Smooth muscle cell (in vitro differentiated cells): Measurements from ENCODE around the gene ILK. TPM values are rescaled to one million over a fixed set of nuclear protein-coding genes. Genes with fewer than 3 reads are reported as not detected.
A peak's percentile ranks its signal among the peaks of the same experiment; 100 is the strongest.

Experiments
- DNase-seq: peaks from one replicate; lab custom pipeline; 2025; ENCODE audit not compliant: unreplicated experiment; lab: John Stamatoyannopoulos, UW
- H2AFZ ChIP-seq: fragments of 200-600 bp; sonication (generic); 2 replicates; pipeline ENCODE4 v1.6.0; 2016; ENCODE audit warnings: antibody characterized with exemption, low read depth, mild to moderate bottlenecking
- H3F3A ChIP-seq: fragments of 200-600 bp; sonication (generic); 2 replicates; pipeline ENCODE4 v1.6.0; 2017; ENCODE audit warnings: antibody characterized with exemption, low read depth
- H3K27ac ChIP-seq: fragments of 200-600 bp; sonication (generic); 2 replicates; pipeline ENCODE4 v1.5.1; 2016; ENCODE audit warnings: low read depth, mild to moderate bottlenecking
- H3K27me3 ChIP-seq: fragments of 200-600 bp; sonication (generic); 2 replicates; pipeline ENCODE4 v1.6.1; 2016; ENCODE audit warnings: low read depth, mild to moderate bottlenecking
- H3K36me3 ChIP-seq: fragments of 200-600 bp; sonication (generic); 2 replicates; pipeline ENCODE4 v1.5.1; 2016; ENCODE audit warnings: low read depth
- H3K4me1 ChIP-seq: fragments of 200-600 bp; sonication (generic); 2 replicates; pipeline ENCODE4 v1.5.1; 2016; ENCODE audit warnings: low read depth
- H3K4me2 ChIP-seq: fragments of 200-600 bp; sonication (generic); 2 replicates; pipeline ENCODE4 v1.6.0; 2016; ENCODE audit warnings: mild to moderate bottlenecking
- H3K4me3 ChIP-seq: fragments of 200-600 bp; sonication (generic); 2 replicates; pipeline ENCODE4 v1.5.1; 2016; ENCODE audit warnings: mild to moderate bottlenecking
- H3K79me2 ChIP-seq: fragments of 200-600 bp; sonication (generic); 2 replicates; pipeline ENCODE4 v1.6.0; 2016; ENCODE audit warnings: low read depth, mild to moderate bottlenecking
- H3K9ac ChIP-seq: fragments of 200-600 bp; sonication (generic); 2 replicates; pipeline ENCODE4 v1.6.0; 2016; ENCODE audit warnings: low read depth
- H3K9me3 ChIP-seq: fragments of 200-600 bp; sonication (generic); replicated peaks from 2 replicates; pipeline ENCODE4 v1.5.1; 2016; ENCODE audit warnings: low read depth
- H4K20me1 ChIP-seq: fragments of 200-600 bp; sonication (generic); 2 replicates; pipeline ENCODE4 v1.6.0; 2016; ENCODE audit warnings: low read depth
- WGBS: methylation state at CpG from one replicate; pipeline ENCODE4 v1.1.7; 2016; ENCODE audit warnings: low lambda C conversion rate; 5-methylcytosine and 5-hydroxymethylcytosine counted together
- polyA plus RNA-seq: library from polyadenylated mRNA; unstranded; fragments of >200 nt; fragmentation: Nextera tagmentation; extraction: Ambion mirVana; gene quantifications from 2 replicates; pipeline ENCODE4 v1.2.1, GENCODE V29; 2016
- total RNA-seq: library from RNA; depleted of rRNA; stranded (reverse); fragments of >200 nt; gene quantifications from 2 replicates; pipeline ENCODE4 v1.2.3, GENCODE V29; 2014
- TF ChIP-seq, protein P1 (sequence below): fragments of 200-600 bp; sonication (generic); IDR thresholded peaks from 2 replicates; pipeline ENCODE4 v1.5.1; 2017; ENCODE audit warnings: borderline replicate concordance, mild to moderate bottlenecking, antibody characterized with exemption; ENCODE audit not compliant: insufficient read depth, poor library complexity, severe bottlenecking

Gene ILK
- total and polyA plus RNA-seq, 2 experiments from 2014 or later: 138 to 236 TPM

- Histone ChIP-seq H3K9me3 (no peaks in the 10 kb centered on the region), H3K4me3 (no peak overlapping the region), H3F3A (peaks cover 15% of the 10 kb centered on the region), H3K4me1 (peaks cover 21% of the 10 kb centered on the region), H3K36me3 (peaks cover 5% of the 10 kb centered on the region), H3K9ac (no peak overlapping the region), H3K79me2 (peaks cover 67% of the 10 kb centered on the region), H3K4me2 (no peak overlapping the region), H4K20me1 (peaks cover 20% of the 10 kb centered on the region), H3K27me3 (no peaks in the 10 kb centered on the region), H2AFZ (no peak overlapping the region), H3K27ac (no peak overlapping the region)
- TF ChIP-seq, protein P1, sequence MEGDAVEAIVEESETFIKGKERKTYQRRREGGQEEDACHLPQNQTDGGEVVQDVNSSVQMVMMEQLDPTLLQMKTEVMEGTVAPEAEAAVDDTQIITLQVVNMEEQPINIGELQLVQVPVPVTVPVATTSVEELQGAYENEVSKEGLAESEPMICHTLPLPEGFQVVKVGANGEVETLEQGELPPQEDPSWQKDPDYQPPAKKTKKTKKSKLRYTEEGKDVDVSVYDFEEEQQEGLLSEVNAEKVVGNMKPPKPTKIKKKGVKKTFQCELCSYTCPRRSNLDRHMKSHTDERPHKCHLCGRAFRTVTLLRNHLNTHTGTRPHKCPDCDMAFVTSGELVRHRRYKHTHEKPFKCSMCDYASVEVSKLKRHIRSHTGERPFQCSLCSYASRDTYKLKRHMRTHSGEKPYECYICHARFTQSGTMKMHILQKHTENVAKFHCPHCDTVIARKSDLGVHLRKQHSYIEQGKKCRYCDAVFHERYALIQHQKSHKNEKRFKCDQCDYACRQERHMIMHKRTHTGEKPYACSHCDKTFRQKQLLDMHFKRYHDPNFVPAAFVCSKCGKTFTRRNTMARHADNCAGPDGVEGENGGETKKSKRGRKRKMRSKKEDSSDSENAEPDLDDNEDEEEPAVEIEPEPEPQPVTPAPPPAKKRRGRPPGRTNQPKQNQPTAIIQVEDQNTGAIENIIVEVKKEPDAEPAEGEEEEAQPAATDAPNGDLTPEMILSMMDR: no peak
- WGBS: over 99% methylated on average over 13 of the region's 13 CpGs
- DNase-seq: no peak
Observed at GRCh38 chr11:6601041-6601461, 2.5 kb upstream of the ILK start.

- Histone ChIP-seq H3K36me3 (peaks cover 5% of the 10 kb centered on the region), H3K27ac (peak overlapping the region; percentile 99), H3K9me3 (no peaks in the 10 kb centered on the region), H3K9ac (peak overlapping the region; percentile 69), H2AFZ (no peak overlapping the region), H4K20me1 (peaks cover 23% of the 10 kb centered on the region), H3K4me1 (peaks cover 32% of the 10 kb centered on the region), H3K27me3 (no peaks in the 10 kb centered on the region), H3F3A (peaks cover 23% of the 10 kb centered on the region), H3K4me3 (peak overlapping the region; percentile 95), H3K79me2 (peaks cover 74% of the 10 kb centered on the region), H3K4me2 (peak overlapping the region; percentile 92)
- TF ChIP-seq, protein P1: no peak
- no peak for DNase-seq
- WGBS: 66% methylated on average over 7 of the region's 7 CpGs
Observed at GRCh38 chr11:6602096-6602940, 1.3 kb upstream of the ILK start.

DNA sequence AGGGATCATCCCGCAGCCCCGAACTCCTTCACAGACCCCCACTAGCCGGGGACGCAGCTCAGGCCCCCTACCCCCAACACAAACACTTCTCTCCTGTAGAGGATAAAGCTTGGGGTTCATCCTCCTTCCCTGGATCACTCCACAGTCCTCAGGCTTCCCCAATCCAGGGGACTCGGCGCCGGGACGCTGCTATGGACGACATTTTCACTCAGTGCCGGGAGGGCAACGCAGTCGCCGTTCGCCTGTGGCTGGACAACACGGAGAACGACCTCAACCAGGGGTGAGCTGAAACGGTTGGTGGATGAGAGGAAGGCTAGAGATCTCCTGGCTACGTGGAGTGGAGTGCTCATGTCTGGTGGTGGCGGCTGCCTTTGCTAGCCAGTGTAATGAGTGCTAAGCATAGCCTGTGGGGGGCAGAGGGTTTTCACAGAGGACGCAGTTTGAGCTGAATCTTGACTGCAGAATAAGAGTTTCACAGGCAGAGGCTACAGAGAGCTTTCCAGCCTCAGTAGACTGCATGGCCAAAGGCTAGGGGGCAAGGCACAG, 580 bp downstream of the ILK start:
- TF ChIP-seq, protein P1: no peak
- no peak overlapping the region for H2AFZ ChIP-seq
- no peaks in the 10 kb centered on the region for H3K9me3 ChIP-seq
- H3K27ac ChIP-seq: peak overlapping the region; percentile 99
- peak overlapping the region; percentile 95 for H3K4me3 ChIP-seq
- peaks cover 38% of the 10 kb centered on the region for H3F3A ChIP-seq
- DNase-seq: no peak
- WGBS: under 1% methylated on average over 20 of the region's 20 CpGs
- peaks cover 38% of the 10 kb centered on the region for H3K4me1 ChIP-seq
- peaks cover 84% of the 10 kb centered on the region for H3K79me2 ChIP-seq
- peak overlapping the region; percentile 91 for H3K9ac ChIP-seq
- no peaks in the 10 kb centered on the region for H3K27me3 ChIP-seq
- peaks cover 23% of the 10 kb centered on the region for H4K20me1 ChIP-seq
- peaks cover 4% of the 10 kb centered on the region for H3K36me3 ChIP-seq
- H3K4me2 ChIP-seq: peak overlapping the region; percentile 92
